HepG2 (cell line): ENCODE measurements around the gene PUS1. TPM values are rescaled to one million over a fixed set of nuclear protein-coding genes. Genes with fewer than 3 reads are reported as not detected.

ENCODE experiments used
- ARHGAP35 ChIP-seq: sonication (generic); formaldehyde crosslinking; IDR thresholded peaks from 2 replicates; pipeline ENCODE4 v1.9.0; 2022; ENCODE audit warnings: mild to moderate bottlenecking, inconsistent platforms, moderate library complexity, missing genetic modification reagents, borderline replicate concordance
- ARNT2 ChIP-seq: sonication (generic); formaldehyde crosslinking; IDR thresholded peaks from 2 replicates; pipeline ENCODE4 v1.8.0; 2022; ENCODE audit warnings: mild to moderate bottlenecking, low read depth, missing genetic modification reagents, moderate library complexity
- ATM ChIP-seq: fragments of 450-650 bp; IDR thresholded peaks from 2 replicates; pipeline ENCODE4 v1.7.1; 2017; ENCODE audit warnings: mild to moderate bottlenecking, borderline replicate concordance
- BRD4 ChIP-seq: sonication (generic); formaldehyde crosslinking; IDR thresholded peaks from 2 replicates; pipeline ENCODE4 v1.4.0; 2020; ENCODE audit warnings: missing genetic modification reagents
- CCDC6 ChIP-seq: sonication (generic); formaldehyde crosslinking; IDR thresholded peaks from 2 replicates; pipeline ENCODE4 v1.8.1; 2022; ENCODE audit warnings: mild to moderate bottlenecking, missing genetic modification reagents, moderate library complexity
- HDAC1 ChIP-seq: sonication (generic); formaldehyde crosslinking; IDR thresholded peaks from 2 replicates; pipeline ENCODE4 v1.5.1; 2020; ENCODE audit warnings: mild to moderate bottlenecking, missing genetic modification reagents
- HNRNPLL ChIP-seq: fragments of 200-400 bp; formaldehyde crosslinking; IDR thresholded peaks from 2 replicates; pipeline ENCODE4 v1.6.1; 2017; ENCODE audit warnings: mild to moderate bottlenecking, low read depth, low read length; ENCODE audit not compliant: poor library complexity, severe bottlenecking
- KLF6 ChIP-seq: IDR thresholded peaks from 2 replicates; pipeline ENCODE4 v1.8.0; 2016; ENCODE audit warnings: missing biosample characterization, missing genetic modification reagents
- MAZ ChIP-seq, 2 experiments: sonication (generic) in 1 of 2; formaldehyde crosslinking in 1 of 2; IDR thresholded peaks; 2 replicates each; pipeline versions ENCODE4 v1.5.0 to v1.6.1; 2012 to 2020; ENCODE audit warnings: low read depth in 2 of 2, mild to moderate bottlenecking in 2 of 2, borderline replicate concordance in 1 of 2, improper control_type of control experiment in 1 of 2, low read length in 1 of 2, missing genetic modification reagents in 1 of 2, moderate library complexity in 1 of 2
- NFIC ChIP-seq: IDR thresholded peaks from 2 replicates; pipeline ENCODE4 v1.6.1; 2012; ENCODE audit warnings: mild to moderate bottlenecking, low read length, inconsistent platforms
- PCBP1 ChIP-seq: fragments of 200-400 bp; formaldehyde crosslinking; IDR thresholded peaks from 2 replicates; pipeline ENCODE4 v1.6.1; 2017; ENCODE audit warnings: mild to moderate bottlenecking, low read depth, low read length, borderline replicate concordance
- ZFP82 ChIP-seq: sonication (generic); formaldehyde crosslinking; IDR thresholded peaks from 2 replicates; pipeline ENCODE4 v1.5.1; 2020; ENCODE audit warnings: mild to moderate bottlenecking, missing genetic modification reagents, borderline replicate concordance
- ZNF160 ChIP-seq: sonication (generic); formaldehyde crosslinking; IDR thresholded peaks from 2 replicates; pipeline ENCODE4 v1.8.0; 2022; ENCODE audit warnings: mild to moderate bottlenecking, inconsistent platforms, missing genetic modification reagents
- ZNF232 ChIP-seq: sonication (generic); formaldehyde crosslinking; IDR thresholded peaks from 2 replicates; pipeline ENCODE4 v1.4.0; 2020; ENCODE audit warnings: missing genetic modification reagents, borderline replicate concordance
- ZNF256 ChIP-seq: sonication (generic); formaldehyde crosslinking; conservative IDR thresholded peaks from 2 replicates; pipeline ENCODE4 v1.4.0; 2020; ENCODE audit warnings: missing genetic modification reagents
- ZNF605 ChIP-seq: sonication (generic); formaldehyde crosslinking; IDR thresholded peaks from 2 replicates; pipeline ENCODE4 v1.8.0; 2022; ENCODE audit warnings: mild to moderate bottlenecking, missing genetic modification reagents
- ZNF674 ChIP-seq: sonication (generic); formaldehyde crosslinking; IDR thresholded peaks from 2 replicates; pipeline ENCODE4 v1.5.0; 2020; ENCODE audit warnings: low read depth, mild to moderate bottlenecking, missing genetic modification reagents
- ZNF775 ChIP-seq: sonication (generic); formaldehyde crosslinking; IDR thresholded peaks from 2 replicates; pipeline ENCODE4 v1.4.0; 2020; ENCODE audit warnings: missing genetic modification reagents, mild to moderate bottlenecking, moderate library complexity, borderline replicate concordance
- polyA plus RNA-seq, 8 experiments: library from polyadenylated mRNA; depleted of rRNA in 3 of 8; stranded (reverse) in 7 of 8; unstranded in 1 of 8; fragments of >200 nt; fragmentation: Illumina TruSeq in 4 of 8; extraction: Trizol in 4 of 8; gene quantifications; 2 replicates each; pipeline versions ENCODE4 v1.2.1 to v1.2.3, GENCODE V29; 2011 to 2016; ENCODE audit warnings: low read depth in 4 of 8, missing spikeins in 1 of 8, mixed read lengths in 1 of 8; ENCODE audit not compliant: insufficient read depth in 1 of 8
- total RNA-seq, 5 experiments: library from RNA; depleted of rRNA; stranded (reverse); fragments of >200 nt; fragmentation: Illumina TruSeq; extraction: Trizol; gene quantifications; 2 replicates each; pipeline ENCODE4 v1.2.3, GENCODE V29; 2016; ENCODE audit warnings: low read depth in 1 of 5
- TF ChIP-seq, protein P1 (sequence below): sonication (generic); formaldehyde crosslinking; IDR thresholded peaks from 2 replicates; pipeline ENCODE4 v1.8.0; 2022; ENCODE audit warnings: mild to moderate bottlenecking, missing genetic modification reagents
- TF ChIP-seq, protein P2 (sequence below): sonication (generic); formaldehyde crosslinking; IDR thresholded peaks from 2 replicates; pipeline ENCODE4 v1.5.0; 2020; ENCODE audit warnings: mild to moderate bottlenecking, missing genetic modification reagents, borderline replicate concordance

Gene PUS1
- total and polyA plus RNA-seq, 2 of the 13 experiments (the other 11 are each of a cell fraction or from before 2014, with no cell fraction given) = 19.2 to 24.7 TPM

DNA sequence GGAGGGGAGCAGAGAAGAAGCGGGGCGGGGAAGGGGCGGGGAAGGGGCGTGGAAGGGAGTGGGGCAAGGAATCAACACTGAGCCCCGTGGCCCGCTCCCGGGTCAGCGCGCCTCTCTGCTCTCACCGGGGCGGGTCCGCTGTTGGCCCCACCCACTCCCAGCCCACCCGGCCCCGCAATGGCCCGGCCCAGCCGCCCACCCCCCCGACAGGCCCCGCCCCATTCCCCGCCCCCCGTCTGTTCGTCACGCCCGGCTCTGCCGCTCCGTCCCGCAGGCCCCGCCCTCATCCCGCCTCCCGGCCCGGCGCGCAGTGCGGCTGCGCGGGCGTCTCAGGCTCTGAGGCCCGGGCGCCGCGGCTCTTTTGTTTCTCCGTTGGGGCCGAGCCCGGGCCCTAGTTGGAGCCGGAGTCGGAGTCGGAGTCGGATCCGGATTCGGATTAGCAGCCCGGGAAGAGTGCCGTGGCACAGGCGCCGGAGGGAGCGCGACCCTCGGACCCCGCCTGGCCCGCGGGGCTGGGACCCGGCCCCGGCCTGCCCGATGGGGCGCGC, 34.7 kb upstream of the PUS1 start, which contains the start of gene ULK1 (continued):
- TF ChIP-seq, protein P1, sequence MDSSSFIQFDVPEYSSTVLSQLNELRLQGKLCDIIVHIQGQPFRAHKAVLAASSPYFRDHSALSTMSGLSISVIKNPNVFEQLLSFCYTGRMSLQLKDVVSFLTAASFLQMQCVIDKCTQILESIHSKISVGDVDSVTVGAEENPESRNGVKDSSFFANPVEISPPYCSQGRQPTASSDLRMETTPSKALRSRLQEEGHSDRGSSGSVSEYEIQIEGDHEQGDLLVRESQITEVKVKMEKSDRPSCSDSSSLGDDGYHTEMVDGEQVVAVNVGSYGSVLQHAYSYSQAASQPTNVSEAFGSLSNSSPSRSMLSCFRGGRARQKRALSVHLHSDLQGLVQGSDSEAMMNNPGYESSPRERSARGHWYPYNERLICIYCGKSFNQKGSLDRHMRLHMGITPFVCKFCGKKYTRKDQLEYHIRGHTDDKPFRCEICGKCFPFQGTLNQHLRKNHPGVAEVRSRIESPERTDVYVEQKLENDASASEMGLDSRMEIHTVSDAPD (CRISPR knock-in tag) = no peak
- TF ChIP-seq CCDC6 (CRISPR knock-in tag) (no peak), ZNF160 (CRISPR knock-in tag) (no peak), NFIC (no peak), BRD4 (CRISPR knock-in tag) (no peak), ATM (no peak), ZFP82 (CRISPR knock-in tag) (no peak), MAZ (IDR thresholded peaks at IDR 0.05; ENCODE audit: borderline replicate concordance, low read depth, low read length) (peak; percentile 58; the same call in 1 of the 2 replicates), MAZ (CRISPR knock-in tag; IDR thresholded peaks at IDR 0.05; ENCODE audit: low read depth) (0 out of 2 replicates have a peak, but pooled peaks have one; percentile 17), ZNF232 (CRISPR knock-in tag) (0 out of 2 replicates have a peak, but pooled peaks have one; percentile 35), HDAC1 (CRISPR knock-in tag) (0 out of 2 replicates have a peak, but pooled peaks have one; percentile 25), ARNT2 (peak; percentile 20; the same call in 1 of the 2 replicates), PCBP1 (no peak), ZNF605 (CRISPR knock-in tag) (no peak), ARHGAP35 (CRISPR knock-in tag) (no peak), HNRNPLL (peak; percentile 24), ZNF775 (CRISPR knock-in tag) (no peak), ZNF674 (no peak), ZNF256 (CRISPR knock-in tag) (no peak), KLF6 (CRISPR knock-in tag) (0 out of 2 replicates have a peak, but pooled peaks have one; percentile 45)
- TF ChIP-seq, protein P2, sequence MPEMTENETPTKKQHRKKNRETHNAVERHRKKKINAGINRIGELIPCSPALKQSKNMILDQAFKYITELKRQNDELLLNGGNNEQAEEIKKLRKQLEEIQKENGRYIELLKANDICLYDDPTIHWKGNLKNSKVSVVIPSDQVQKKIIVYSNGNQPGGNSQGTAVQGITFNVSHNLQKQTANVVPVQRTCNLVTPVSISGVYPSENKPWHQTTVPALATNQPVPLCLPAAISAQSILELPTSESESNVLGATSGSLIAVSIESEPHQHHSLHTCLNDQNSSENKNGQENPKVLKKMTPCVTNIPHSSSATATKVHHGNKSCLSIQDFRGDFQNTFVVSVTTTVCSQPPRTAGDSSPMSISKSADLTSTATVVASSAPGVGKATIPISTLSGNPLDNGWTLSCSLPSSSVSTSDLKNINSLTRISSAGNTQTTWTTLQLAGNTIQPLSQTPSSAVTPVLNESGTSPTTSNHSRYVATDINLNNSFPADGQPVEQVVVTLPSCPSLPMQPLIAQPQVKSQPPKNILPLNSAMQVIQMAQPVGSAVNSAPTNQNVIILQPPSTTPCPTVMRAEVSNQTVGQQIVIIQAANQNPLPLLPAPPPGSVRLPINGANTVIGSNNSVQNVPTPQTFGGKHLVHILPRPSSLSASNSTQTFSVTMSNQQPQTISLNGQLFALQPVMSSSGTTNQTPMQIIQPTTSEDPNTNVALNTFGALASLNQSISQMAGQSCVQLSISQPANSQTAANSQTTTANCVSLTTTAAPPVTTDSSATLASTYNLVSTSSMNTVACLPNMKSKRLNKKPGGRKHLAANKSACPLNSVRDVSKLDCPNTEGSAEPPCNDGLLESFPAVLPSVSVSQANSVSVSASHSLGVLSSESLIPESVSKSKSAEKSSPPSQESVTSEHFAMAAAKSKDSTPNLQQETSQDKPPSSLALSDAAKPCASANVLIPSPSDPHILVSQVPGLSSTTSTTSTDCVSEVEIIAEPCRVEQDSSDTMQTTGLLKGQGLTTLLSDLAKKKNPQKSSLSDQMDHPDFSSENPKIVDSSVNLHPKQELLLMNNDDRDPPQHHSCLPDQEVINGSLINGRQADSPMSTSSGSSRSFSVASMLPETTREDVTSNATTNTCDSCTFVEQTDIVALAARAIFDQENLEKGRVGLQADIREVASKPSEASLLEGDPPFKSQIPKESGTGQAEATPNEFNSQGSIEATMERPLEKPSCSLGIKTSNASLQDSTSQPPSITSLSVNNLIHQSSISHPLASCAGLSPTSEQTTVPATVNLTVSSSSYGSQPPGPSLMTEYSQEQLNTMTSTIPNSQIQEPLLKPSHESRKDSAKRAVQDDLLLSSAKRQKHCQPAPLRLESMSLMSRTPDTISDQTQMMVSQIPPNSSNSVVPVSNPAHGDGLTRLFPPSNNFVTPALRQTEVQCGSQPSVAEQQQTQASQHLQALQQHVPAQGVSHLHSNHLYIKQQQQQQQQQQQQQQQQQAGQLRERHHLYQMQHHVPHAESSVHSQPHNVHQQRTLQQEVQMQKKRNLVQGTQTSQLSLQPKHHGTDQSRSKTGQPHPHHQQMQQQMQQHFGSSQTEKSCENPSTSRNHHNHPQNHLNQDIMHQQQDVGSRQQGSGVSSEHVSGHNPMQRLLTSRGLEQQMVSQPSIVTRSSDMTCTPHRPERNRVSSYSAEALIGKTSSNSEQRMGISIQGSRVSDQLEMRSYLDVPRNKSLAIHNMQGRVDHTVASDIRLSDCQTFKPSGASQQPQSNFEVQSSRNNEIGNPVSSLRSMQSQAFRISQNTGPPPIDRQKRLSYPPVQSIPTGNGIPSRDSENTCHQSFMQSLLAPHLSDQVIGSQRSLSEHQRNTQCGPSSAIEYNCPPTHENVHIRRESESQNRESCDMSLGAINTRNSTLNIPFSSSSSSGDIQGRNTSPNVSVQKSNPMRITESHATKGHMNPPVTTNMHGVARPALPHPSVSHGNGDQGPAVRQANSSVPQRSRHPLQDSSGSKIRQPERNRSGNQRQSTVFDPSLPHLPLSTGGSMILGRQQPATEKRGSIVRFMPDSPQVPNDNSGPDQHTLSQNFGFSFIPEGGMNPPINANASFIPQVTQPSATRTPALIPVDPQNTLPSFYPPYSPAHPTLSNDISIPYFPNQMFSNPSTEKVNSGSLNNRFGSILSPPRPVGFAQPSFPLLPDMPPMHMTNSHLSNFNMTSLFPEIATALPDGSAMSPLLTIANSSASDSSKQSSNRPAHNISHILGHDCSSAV = no peak
